RCC 7860 (cell line): ENCODE data around the gene PRKACG.
"Not testable (repeated sequence)": the region's sequence is repeated elsewhere in the genome, so short reads cannot be mapped to it uniquely, and the experiment has no call there.

ENCODE experiments used
- DNase-seq: peaks from one replicate; pipeline ENCODE4 v3.0.0-alpha.2; 2015; ENCODE audit warnings: low spot score
- FAIRE-seq: peaks from 2 replicates; lab custom pipeline; 2012; peaks lifted over from hg19 to GRCh38; lab: Jason Lieb, UNC

The PRKACG gene

DNA sequence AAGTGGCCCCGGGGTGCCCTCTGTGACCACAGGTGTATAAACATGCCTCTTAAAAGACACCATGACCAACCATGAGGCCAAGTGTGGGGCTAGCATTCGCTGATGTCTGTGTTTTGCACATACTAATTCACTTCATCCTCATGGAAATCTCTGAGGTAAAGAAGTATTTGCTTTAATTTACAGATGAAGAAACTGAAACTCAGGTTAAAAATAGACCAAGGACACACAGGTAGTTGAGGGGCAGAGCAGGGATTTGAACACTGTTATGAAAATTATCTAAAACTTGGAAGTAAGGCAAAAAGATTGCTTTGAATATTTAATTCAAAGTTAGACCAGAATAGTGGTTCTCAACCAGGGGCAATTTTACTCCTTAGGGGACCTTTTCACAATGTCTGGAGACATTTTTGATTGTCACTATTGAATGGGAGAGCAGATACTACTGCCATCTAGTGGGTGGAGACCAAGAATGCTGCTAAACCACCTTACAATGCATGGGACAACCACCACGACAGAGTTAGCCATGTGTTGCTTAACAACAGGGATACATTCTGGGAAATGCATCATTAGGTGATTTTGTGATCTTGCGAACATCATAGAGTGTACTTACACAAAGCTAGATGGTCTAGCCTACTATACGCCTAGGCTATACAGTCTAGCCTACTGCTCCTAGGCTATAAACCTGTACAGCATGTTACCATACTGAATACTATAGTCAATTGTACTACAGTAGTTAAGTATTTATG lies 13.6 kb upstream of the PRKACG start:
- FAIRE-seq, result peak; percentile 28
- peak; percentile 44 for DNase-seq

- FAIRE-seq (no peak), DNase-seq (no peak)
Measured at GRCh38 chr9:69023650-69024049, 9.7 kb upstream of the PRKACG start.

- DNase-seq, result no peak
- FAIRE-seq, result no peak
Measured at GRCh38 chr9:69020301-69021145, 6.6 kb upstream of the PRKACG start.

- FAIRE-seq, result no peak
- no peak for DNase-seq
Measured at GRCh38 chr9:69019808-69020207, 5.9 kb upstream of the PRKACG start.

- DNase-seq (no peak), FAIRE-seq (no peak)
Measured at GRCh38 chr9:69018737-69019136, 4.8 kb upstream of the PRKACG start.

- FAIRE-seq (no peak), DNase-seq (no peak)
Measured at GRCh38 chr9:69016191-69017096, 2.5 kb upstream of the PRKACG start.

- DNase-seq (no peak), FAIRE-seq (no peak)
Measured at GRCh38 chr9:69013382-69013727, 558 bp downstream of the PRKACG start.

GRCh38 chr9:69012696-69013381 lies 1.1 kb downstream of the PRKACG start:
- DNase-seq (no peak), FAIRE-seq (no peak)

GRCh38 chr9:69009708-69010107 lies 4.2 kb downstream of the PRKACG start:
- FAIRE-seq, result no peak

DNA sequence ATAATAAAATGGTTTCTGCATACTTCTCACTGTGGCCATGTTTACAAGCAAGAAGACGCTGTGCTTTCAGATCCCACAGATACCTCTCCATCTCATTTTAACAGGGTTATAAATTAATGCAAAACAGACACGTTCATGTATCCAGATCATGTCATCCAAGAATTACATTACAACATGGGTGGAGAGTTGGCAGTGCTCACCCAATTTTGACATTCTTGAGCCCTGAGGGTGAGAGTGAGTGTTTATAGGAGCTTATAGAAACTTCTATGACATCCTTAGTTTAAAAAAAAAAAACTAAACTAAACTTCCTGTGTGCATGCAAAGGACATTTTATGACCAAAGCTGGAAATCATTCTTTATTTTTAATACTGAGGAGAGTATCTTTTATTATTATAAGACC lies 9.1 kb downstream of the PRKACG start:
- DNase-seq (no peak), FAIRE-seq (no peak)

More at GRCh38 chr9:69009708-69010107, 4.2 kb downstream of the PRKACG start:
- DNase-seq, result no peak

DNA sequence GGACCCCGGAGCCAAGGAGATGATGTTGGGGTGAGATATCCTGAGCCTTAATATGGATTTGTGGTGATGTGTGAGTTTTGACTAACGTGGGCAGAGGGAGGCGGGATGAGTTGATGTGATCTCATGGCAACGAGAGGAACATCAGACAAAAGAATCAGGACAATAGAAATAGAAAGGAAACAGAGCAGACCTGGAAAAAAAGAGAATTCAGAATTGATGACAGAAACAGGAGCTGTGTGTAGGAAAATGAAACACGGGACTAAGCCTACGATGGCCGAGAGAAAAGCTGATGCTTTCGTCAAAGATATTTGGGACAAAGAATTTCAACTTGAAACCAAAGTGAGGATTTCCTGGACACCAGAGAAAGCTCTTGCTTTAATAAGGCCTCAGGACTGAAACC lies 10.9 kb downstream of the PRKACG start:
- no peak for FAIRE-seq
- DNase-seq, result no peak

DNA sequence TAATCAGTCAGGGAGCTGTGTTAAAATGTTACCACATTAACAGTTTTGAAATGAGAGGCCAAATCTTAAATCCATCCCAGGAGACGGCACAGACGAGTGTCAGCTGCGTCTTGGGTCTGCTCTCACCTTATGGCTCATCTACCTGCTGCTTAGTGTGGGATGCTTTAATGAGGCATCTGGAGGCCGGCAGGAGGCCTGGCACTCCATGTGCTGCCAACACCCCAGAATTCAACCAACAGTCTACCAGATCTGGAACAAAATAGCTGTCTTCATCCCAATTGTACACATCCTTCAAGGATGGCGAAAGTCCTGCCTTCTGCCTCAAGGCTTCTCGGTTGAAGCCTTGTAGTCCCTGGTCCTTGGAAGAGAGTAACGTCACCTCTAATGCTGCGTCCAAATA lies 12.0 kb downstream of the PRKACG start:
- no peak for FAIRE-seq
- no peak for DNase-seq

DNA sequence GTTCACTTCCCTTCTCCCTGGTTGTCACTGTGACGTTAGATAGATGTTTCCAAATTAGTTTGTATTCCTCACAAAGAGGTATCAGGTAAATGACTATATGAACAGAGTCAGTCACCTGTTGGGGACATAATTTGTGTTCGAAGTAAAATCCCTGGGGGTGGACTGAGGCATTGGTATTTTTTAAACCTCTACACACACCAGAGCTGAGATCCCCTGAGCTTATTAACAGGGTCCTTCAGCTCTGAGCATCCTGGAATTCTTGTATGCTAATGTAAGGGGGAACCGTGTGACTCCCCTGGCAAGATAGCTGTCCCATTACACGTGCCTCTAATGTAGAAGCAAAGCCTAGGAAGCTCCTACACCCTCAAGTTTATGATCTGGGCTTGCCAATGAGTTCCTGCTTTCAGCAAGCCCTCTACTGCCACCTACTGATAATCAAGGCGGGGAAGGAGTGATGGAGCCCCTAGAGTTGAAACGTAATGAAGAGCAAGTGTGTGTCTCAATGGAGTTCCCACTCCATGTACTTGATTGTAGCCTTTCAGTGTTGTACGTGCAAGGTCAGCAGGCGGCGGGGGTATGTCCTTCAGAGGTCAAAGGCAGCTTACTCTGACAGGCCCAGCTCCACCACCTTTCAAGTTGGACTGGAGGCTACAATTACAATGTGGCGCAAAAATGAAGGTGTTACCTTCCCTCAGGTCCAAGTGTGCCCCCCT lies 14.4 kb downstream of the PRKACG start:
- FAIRE-seq, result no peak
- peak; percentile 37 for DNase-seq

GRCh38 chr9:68998812-68999211 lies 15.1 kb downstream of the PRKACG start:
- FAIRE-seq, result no peak
- no peak for DNase-seq

DNA sequence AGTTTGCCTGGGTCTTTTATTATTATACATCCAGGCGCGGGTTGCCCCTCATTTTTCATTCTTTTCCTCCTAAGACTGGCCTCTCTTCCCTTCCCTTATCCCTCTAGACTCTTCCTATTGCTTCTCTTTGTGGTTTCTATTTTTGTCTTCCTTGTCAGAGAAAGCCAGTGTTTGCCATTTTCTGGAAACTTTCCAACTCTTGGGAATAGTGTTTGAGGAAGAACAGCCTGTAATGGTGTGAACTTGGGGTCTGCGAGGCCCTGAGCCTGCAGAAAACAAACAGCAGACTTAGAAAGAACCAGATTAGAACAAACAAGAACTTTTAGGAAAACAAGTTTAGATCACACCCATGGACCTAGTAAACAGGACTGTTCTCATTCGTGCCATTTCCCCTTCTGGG lies 15.5 kb downstream of the PRKACG start:
- DNase-seq (no peak), FAIRE-seq (no peak)

DNA sequence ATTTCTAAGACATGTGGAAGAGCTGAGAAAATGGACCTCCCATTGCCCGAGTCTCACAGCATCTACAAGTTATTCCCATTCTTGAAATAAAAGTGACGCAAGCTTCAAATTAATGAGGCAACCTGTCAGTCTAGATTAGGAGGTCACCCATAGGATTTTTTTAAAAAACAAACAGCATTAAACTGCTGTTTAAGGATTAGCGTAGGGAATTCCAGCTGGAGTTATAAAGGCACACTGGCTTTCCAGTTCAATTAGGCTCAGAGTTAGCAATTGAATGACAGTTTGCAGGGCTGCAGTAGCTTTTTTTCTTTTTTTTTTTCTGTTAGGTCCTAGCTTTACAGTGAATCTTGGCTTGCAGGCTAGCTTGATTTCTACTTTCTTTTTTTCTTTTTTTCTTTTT lies 16.2 kb downstream of the PRKACG start:
- FAIRE-seq (no peak), DNase-seq (no peak)

DNA sequence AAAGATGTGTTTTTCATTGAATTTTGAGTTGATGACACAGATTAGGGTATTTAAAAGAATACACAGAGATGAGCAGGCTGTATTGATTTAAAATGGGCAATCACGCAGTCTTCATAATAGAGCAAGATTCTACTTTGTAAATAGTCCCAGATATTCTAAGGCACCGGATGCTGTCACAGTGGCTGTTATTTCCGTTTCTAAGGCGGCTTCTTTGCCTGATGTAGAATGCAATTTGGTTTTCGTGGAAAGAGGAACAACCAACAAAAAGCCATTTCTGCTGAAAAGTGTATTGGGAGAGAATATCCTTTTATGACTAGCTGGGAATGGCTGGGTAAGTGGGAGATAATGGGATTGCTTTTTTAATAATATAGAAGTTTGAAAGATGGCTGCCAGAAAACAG lies 17.5 kb downstream of the PRKACG start:
- FAIRE-seq, result no peak
- no peak for DNase-seq

DNA sequence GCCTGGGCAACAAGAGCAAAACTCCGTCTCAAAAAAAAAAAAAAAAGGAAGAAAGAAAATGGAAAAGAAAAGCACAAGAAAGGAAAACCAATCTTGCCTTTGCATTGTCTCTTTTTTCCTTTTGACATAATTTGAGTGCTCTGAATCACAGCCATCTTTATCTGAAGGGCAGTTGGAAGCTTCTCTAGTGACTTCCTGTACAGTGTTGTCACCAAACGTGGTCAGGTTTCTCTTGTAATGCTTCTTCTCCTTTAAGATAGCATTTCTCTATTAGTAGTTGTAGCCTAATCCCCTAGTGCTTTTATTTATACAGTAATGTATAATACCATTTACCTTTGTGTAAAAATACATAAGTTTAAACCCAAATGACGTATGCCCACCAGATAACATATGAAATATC lies 18.1 kb downstream of the PRKACG start:
- no peak for DNase-seq
- no peak for FAIRE-seq

DNA sequence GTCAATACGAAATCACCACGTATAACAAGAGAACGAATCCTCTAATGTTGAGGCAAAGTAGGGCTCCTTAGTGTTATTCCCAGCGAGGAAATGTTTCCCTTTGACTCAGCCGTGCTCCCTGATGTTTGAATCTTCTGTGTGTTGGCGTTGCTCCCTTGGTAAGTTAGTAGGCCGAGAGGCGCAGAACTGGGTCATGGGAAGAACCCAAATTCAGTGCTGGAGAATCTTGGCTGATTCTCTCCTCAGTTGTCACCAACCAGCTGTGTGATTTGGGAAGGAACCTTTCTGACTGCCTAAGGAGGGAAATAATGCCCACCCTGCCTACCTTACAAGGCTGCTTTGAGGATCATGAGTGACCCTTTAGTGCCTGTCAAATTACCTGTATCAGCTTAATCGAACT lies 22.5 kb downstream of the PRKACG start:
- no peak for FAIRE-seq

GRCh38 chr9:68986949-68987348 lies 27.0 kb downstream of the PRKACG start:
- not testable (repeated sequence) for FAIRE-seq, DNase-seq

More for the DNA sequence above, 22.5 kb downstream of the PRKACG start:
- DNase-seq, result no peak
